GM21515 (cell line): ENCODE measurements around the gene MAGEB6B.
"Not testable (repeated sequence)": the region's sequence is repeated elsewhere in the genome, so short reads cannot be mapped to it uniquely, and the experiment has no call there.

Experiments
- ATAC-seq: cut with Tn5 transposase; IDR thresholded peaks from one replicate; pipeline ENCODE4 v1.9.1; 2021; ENCODE audit not compliant: unreplicated experiment

The MAGEB6B gene, protein sequence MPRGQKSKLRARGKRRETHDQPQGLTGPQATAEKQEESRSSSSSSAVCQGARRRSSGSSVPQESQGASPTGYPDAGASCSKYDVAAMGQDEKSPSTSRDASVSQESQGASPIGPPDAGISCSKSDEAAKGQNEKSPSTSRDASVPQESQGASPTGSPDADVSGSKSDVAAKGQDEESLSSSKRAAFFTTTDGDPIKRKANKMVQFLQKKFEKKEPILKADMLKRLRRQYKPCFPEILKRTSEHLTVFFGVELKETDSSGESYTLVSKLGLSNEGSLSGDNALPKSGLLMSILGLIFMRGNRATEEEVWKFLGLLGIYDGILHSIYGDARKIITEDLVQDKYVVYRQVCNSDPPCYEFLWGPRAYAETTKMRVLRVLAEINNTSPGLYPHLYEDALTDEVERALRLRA

DNA sequence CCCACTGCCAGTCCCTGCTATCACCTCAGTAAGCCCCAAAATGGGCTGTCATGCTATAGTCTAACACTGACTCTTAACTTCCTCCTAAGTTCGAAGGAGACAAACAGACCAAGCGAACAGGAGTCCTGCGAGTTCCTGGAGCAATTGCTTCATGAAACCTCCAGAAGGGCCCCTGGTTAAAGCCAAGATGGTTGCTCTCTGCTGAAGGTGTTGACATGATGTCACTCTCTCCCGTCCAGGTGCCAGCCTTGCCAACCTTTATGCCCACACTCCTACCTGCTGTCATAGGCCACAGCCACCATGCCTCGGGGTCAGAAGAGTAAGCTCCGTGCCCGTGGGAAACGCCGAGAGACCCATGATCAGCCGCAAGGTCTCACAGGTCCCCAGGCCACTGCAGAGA, at the start of gene MAGEB6B:
Gene MAGEB6B, plus strand, starts transcription at position 301 of the 400 bp plus-strand sequence. Its CDS starts 0 bp downstream, at position 301.
- no peak for ATAC-seq

DNA sequence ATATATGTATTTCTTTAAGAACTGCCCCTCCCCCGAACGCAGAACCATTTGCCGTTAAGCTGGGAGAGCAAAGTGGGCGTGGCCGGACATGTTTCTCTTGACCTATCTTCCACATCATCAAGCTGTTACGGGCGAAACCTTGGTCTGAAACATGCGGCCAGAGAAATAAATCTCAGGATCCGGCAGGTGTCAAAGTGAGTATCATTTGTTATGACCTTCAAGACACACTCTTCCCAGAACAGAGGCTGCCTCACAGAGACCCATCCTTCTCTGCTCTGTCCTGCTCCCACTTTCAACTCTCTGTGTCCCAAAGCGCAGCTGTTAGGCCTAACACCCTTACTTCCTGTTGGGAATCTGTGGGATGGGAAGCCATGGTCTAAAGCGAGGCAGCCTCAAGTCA, 22.1 kb upstream of the MAGEB6B start, which contains the start of gene MAGEB18:
Gene MAGEB18, plus strand, starts transcription at position 70 of the 400 bp plus-strand sequence. CDS start 643 bp downstream, outside the sequence.
- ATAC-seq: no peak

DNA sequence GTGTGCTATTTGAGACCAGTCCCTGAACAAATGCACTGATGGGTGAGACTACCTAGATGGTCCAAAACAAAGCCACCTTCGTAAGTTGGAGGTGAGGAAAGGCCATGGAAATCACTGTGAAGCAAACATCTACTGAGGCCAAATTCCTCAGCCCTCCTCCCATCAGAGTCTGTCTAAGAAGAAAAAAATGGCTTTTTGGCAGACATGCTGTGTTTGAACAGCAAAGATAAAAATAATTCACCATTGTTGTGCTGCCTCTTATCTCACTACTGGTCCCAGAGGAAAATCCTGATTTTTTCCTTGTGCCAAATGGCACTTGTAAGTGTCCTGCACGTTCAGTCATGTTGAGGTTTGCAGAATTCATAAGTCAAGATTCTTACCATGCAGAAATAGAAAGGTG, 14.4 kb upstream of the MAGEB6B start:
- no peak for ATAC-seq

DNA sequence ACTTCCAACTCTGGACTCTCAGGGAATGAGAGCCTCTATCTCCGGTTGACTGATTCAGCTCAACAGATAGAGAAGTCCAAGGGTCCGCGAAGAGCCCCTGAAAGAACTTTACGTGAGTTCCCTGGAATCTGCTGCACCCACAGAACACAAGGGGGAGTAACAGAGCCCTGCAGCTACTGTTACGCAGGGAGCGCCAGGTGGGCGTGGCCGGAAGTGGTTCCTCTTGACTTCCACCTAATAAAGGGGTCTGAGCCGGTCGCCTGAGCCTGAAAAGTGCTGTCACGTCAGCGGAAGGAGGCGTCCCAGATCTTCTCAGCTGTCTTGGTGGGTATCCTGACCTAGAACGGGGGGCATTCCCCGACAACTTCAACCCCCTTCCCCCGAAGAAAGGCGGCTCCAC, 31.8 kb downstream of the MAGEB6B start, which contains the start of gene MAGEB6:
Gene MAGEB6, plus strand, starts transcription at position 237 of the 400 bp plus-strand sequence. CDS start 1,407 bp downstream, outside the sequence.
- no peak for ATAC-seq

DNA sequence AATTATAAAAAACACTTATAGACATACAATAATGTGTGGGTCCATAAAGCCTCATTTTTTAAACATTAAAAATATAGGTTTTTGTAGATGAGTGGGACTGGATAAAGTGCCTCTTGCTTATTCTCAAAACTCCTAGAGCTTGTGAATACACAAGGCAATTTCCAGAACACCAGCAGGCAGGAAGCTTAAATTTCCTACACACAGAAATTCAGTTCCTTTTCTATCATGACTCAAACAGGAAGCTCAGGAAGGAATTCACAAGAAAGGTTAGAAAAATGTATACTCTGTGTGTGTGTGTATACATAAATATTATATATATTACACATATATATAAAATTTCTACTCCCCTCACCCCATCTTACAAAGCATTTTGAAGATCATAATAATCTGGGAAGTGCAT, 43.2 kb downstream of the MAGEB6B start:
- ATAC-seq: no peak

DNA sequence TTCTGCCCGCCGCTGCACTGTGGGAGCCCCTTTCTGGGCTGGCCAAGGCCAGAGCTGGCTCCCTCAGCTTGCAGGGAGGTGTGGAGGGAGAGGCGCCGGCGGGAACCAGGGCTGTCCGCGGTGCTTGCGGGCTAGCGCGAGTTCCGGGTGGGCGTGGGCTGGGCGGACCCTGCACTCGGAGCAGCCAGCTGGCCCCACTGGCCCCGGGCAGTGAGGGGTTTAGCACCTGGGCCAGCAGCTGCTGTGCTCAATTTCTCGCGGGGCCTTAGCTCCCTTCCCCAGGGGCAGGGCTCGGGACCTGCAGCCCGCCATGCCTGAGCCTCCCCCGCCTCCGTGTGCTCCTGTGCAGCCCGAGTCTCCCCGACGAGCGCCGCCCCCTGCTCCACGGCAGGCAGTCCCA, 44.3 kb downstream of the MAGEB6B start:
- not testable (repeated sequence) for ATAC-seq

DNA sequence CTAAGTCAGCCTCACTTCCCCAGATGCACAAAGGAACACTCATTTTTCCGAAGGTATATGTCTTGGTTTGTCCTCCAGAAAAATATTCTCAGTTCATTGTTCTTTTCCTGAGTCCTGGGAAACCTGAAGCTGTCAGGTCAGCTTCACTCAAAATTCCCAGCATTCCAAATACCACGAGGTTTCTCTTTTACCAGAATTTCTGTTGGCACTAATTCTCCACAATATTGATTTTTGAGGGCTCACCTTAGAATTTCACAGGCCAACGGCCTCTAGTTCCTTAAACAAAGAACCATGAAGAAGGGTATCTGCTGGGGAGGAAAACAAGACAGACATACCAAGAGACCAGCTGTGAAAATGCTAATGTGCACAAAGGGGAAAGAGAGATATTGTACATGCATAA, 47.6 kb downstream of the MAGEB6B start:
- no peak for ATAC-seq
